NCI-H2196 treated with DMSO at 0.1 percent for 48 hours (cell line): ENCODE data around the gene TRIM14.
A peak's percentile ranks its signal among the peaks of the same experiment; 100 is the strongest.
"Not testable (repeated sequence)": the region's sequence is repeated elsewhere in the genome, so short reads cannot be mapped to it uniquely, and the experiment has no call there.

Experiments
- DNase-seq: peaks from one replicate; lab custom pipeline; 2025; ENCODE audit not compliant: unreplicated experiment; lab: John Stamatoyannopoulos, UW

The TRIM14 gene

GRCh38 chr9:98085058-98085457, 34.0 kb downstream of the TRIM14 start:
- no peak for DNase-seq

GRCh38 chr9:98084396-98084795, 34.6 kb downstream of the TRIM14 start:
- no peak for DNase-seq

GRCh38 chr9:98083566-98084183, 35.3 kb downstream of the TRIM14 start:
- DNase-seq = no peak

- DNase-seq = no peak
These were observed 35.9 kb downstream of the TRIM14 start for GRCh38 chr9:98083061-98083501.

- no peak for DNase-seq
These were observed 37.4 kb downstream of the TRIM14 start for GRCh38 chr9:98081477-98082219.

GRCh38 chr9:98080780-98081179, 38.2 kb downstream of the TRIM14 start:
- DNase-seq = no peak

GRCh38 chr9:98080326-98080725, 38.7 kb downstream of the TRIM14 start:
- DNase-seq = no peak

GRCh38 chr9:98078895-98079294, 40.1 kb downstream of the TRIM14 start:
- DNase-seq = no peak

GRCh38 chr9:98076514-98076890, 42.5 kb downstream of the TRIM14 start:
- not testable (repeated sequence) for DNase-seq

GRCh38 chr9:98075332-98075805, 43.7 kb downstream of the TRIM14 start:
- DNase-seq = no peak

GRCh38 chr9:98074115-98074990, 44.7 kb downstream of the TRIM14 start:
- peak; percentile 40 for DNase-seq

GRCh38 chr9:98071737-98072136, 47.3 kb downstream of the TRIM14 start:
- no peak for DNase-seq

- DNase-seq = no peak
These were observed 48.3 kb downstream of the TRIM14 start for GRCh38 chr9:98070704-98071103.

- no peak for DNase-seq
These were observed 49.5 kb downstream of the TRIM14 start for GRCh38 chr9:98069551-98069950.

- no peak for DNase-seq
These were observed 51.8 kb downstream of the TRIM14 start for GRCh38 chr9:98067184-98067583.

- no peak for DNase-seq
These were observed 52.8 kb downstream of the TRIM14 start for GRCh38 chr9:98066235-98066634.

GRCh38 chr9:98064623-98065392, 54.2 kb downstream of the TRIM14 start:
- no peak for DNase-seq

GRCh38 chr9:98062161-98062560, 56.9 kb downstream of the TRIM14 start:
- DNase-seq = no peak

- DNase-seq = no peak
These were observed 61.8 kb downstream of the TRIM14 start for GRCh38 chr9:98057138-98057799.
